Measurements from ENCODE around the gene PARP1. TPM values are rescaled to one million over a fixed set of nuclear protein-coding genes. Genes with fewer than 3 reads are reported as not detected.
A peak's percentile ranks its signal among the peaks of the same experiment; 100 is the strongest.

The PARP1 gene
- total RNA-seq, 1 experiment from 2014 or later, result 376 TPM

- TF ChIP-seq PRDM15 (CRISPR knock-in tag; IDR thresholded peaks at IDR 0.05) (no peak), TCF7 (CRISPR knock-in tag; IDR thresholded peaks at IDR 0.05; ENCODE audit: low read depth) (no peak), USF2 (CRISPR knock-in tag; IDR thresholded peaks at IDR 0.05) (no peak), ETV6 (CRISPR knock-in tag; IDR thresholded peaks at IDR 0.05) (no peak), ESRRA (CRISPR knock-in tag; IDR thresholded peaks at IDR 0.05; ENCODE audit: borderline replicate concordance) (no peak), NR2C2 (CRISPR knock-in tag; IDR thresholded peaks at IDR 0.05) (no peak), NFE2L1 (CRISPR knock-in tag; IDR thresholded peaks at IDR 0.05) (no peak), RORB (CRISPR knock-in tag; IDR thresholded peaks at IDR 0.05) (no peak), USF1 (CRISPR knock-in tag; IDR thresholded peaks at IDR 0.05) (no peak), ATF1 (CRISPR knock-in tag; IDR thresholded peaks at IDR 0.05) (no peak)
Observed at GRCh38 chr1:226400519-226401354, 7.2 kb downstream of the PARP1 start (continued).

GRCh38 chr1:226397955-226398636 is 9.8 kb downstream of the PARP1 start:
- ChIA-PET CTCF (interaction anchor here (0.7 to 2.2 kb wide), 3 partner anchors 10 to 59 kb away, joined by 3 to 5 read pairs (median 4); partner anchors contain the start of gene PARP1), POLR2A (no interaction called here)
- no peak overlapping the region for H3K4me3 Mint-ChIP-seq
- ATAC-seq, result no peak
- H3K36me3 Mint-ChIP-seq, result peaks cover 82% of the 10 kb centered on the region
- no peak for TF ChIP-seq RELA (CRISPR knock-in tag; IDR thresholded peaks at IDR 0.05; ENCODE audit: borderline replicate concordance)
- no peaks in the 10 kb centered on the region for H3K9me3 Mint-ChIP-seq
- no peak for DNase-seq (ENCODE audit: low spot score)
- no peaks in the 10 kb centered on the region for H3K27me3 Mint-ChIP-seq (ENCODE audit: low read depth)
- H3K4me1 Mint-ChIP-seq, result peaks cover 27% of the 10 kb centered on the region
- H3K27ac Mint-ChIP-seq, result peak overlapping the region; percentile 57

GRCh38 chr1:226397011-226397926 is 10.6 kb downstream of the PARP1 start:
- no peak for ATAC-seq
- CTCF ChIA-PET, result interaction anchor here (0.6 to 1.7 kb wide), 2 partner anchors 28 to 60 kb away, joined by 4 read pairs; no protein-coding TSS in a partner anchor
- H3K4me3 Mint-ChIP-seq, result no peak overlapping the region
- POLR2A ChIA-PET, result interaction anchor here (0.6 kb wide), 1 partner anchor 53 kb away, joined by 3 read pairs; no protein-coding TSS in a partner anchor
- H3K27me3 Mint-ChIP-seq (ENCODE audit: low read depth), result no peaks in the 10 kb centered on the region
- no peak for DNase-seq (ENCODE audit: low spot score)
- TF ChIP-seq IRF2 (CRISPR knock-in tag; IDR thresholded peaks at IDR 0.05; ENCODE audit: borderline replicate concordance, low read depth) (no peak), ESRRA (CRISPR knock-in tag; IDR thresholded peaks at IDR 0.05; ENCODE audit: borderline replicate concordance) (no peak), NFATC4 (CRISPR knock-in tag; IDR thresholded peaks at IDR 0.05) (no peak), CBFB (CRISPR knock-in tag; IDR thresholded peaks at IDR 0.05; ENCODE audit: low read depth) (no peak), SOX15 (CRISPR knock-in tag; IDR thresholded peaks at IDR 0.05) (no peak), RORB (CRISPR knock-in tag; IDR thresholded peaks at IDR 0.05) (no peak)
- peaks cover 19% of the 10 kb centered on the region for H3K4me1 Mint-ChIP-seq
- H3K27ac Mint-ChIP-seq, result peak overlapping the region; percentile 57
- peaks cover 82% of the 10 kb centered on the region for H3K36me3 Mint-ChIP-seq
- no peaks in the 10 kb centered on the region for H3K9me3 Mint-ChIP-seq

Data from WTC11 (cell line).